Measurements from ENCODE around the gene PTGDS. TPM values are rescaled to one million over a fixed set of nuclear protein-coding genes. Genes with fewer than 3 reads are reported as not detected.

PTGDS gene
- total and polyA plus RNA-seq, 10 of the 15 experiments (the other 5 are each of a cell fraction or from before 2014, with no cell fraction given): not detected

DNA sequence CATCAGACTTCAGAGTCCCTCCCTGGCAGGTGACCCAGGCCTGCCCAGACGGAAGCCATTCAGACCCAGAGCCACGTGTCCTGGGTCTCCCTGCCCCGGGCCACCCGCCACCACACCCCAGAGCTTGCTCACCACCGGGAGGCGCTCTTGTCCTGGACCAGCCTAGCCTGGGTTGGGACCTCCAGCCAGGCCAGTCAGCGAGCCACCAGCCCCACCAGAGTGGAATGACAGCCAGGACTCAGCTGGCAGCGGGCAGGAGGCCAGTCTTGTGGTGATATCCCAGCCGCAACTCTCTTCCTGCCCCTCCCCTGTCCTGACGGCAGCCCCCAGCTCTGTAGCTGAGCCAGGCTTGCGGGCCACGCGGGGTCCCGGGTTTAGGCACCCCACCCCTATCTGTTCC lies 1.7 kb upstream of the PTGDS start (continued):
- TF ChIP-seq, protein P1, sequence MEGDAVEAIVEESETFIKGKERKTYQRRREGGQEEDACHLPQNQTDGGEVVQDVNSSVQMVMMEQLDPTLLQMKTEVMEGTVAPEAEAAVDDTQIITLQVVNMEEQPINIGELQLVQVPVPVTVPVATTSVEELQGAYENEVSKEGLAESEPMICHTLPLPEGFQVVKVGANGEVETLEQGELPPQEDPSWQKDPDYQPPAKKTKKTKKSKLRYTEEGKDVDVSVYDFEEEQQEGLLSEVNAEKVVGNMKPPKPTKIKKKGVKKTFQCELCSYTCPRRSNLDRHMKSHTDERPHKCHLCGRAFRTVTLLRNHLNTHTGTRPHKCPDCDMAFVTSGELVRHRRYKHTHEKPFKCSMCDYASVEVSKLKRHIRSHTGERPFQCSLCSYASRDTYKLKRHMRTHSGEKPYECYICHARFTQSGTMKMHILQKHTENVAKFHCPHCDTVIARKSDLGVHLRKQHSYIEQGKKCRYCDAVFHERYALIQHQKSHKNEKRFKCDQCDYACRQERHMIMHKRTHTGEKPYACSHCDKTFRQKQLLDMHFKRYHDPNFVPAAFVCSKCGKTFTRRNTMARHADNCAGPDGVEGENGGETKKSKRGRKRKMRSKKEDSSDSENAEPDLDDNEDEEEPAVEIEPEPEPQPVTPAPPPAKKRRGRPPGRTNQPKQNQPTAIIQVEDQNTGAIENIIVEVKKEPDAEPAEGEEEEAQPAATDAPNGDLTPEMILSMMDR (IDR thresholded peaks at IDR 0.05 in 2 of 3, conservative IDR thresholded peaks at IDR 0.05 in 1 of 3; ENCODE audit: control insufficient read depth in 2 of 3, extremely low read depth in 1 of 3, insufficient read depth in 1 of 3, low read depth in 3 of 3, low read length in 3 of 3): peak in 2 of 3 experiments; percentile 7 to 17; a peak in 1 of 6 replicates

DNA sequence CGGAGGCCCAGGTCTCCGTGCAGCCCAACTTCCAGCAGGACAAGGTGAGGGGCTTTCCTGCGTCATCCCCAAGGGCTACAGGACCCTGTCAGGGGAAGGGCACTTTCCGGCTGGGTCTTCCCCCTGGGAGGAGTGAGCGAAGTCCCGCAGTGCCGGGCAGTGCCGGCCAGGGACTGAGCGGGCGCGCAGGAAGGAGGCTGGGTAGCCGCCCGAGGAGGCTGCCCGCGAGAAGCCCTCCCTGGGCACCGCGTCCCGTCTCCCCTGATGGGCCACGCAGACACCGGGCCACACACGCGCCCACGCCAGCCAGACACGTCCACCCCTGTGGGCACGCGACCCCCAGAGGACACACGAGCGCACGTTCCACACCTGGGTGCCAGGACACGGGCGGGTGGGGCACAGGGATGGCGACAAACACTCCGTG lies 357 bp downstream of the PTGDS start:
- Histone ChIP-seq H2AFZ (ENCODE audit: control insufficient read depth, low read depth, low read length) (no peak overlapping the region), H3K9ac (ENCODE audit: control insufficient read depth, insufficient read depth, low read length) (no peak overlapping the region), H3K4me1 (ENCODE audit: control insufficient read depth, insufficient read depth, low read length) (no peaks in the 10 kb centered on the region), H3K4me3 (no peak overlapping the region), H3K27ac (ENCODE audit: control insufficient read depth, insufficient read depth) (no peak overlapping the region), H3K4me2 (ENCODE audit: control insufficient read depth, insufficient read depth) (no peak overlapping the region), H3K36me3 (ENCODE audit: control insufficient read depth in 2 of 2, insufficient read depth in 2 of 2, low read length in 1 of 2) (no peaks in the 10 kb centered on the region), H4K20me1 (ENCODE audit: control insufficient read depth, insufficient read depth) (no peaks in the 10 kb centered on the region), H3K9me3 (replicated peaks; ENCODE audit: control insufficient read depth, insufficient read depth, low read length) (no peaks in the 10 kb centered on the region), H3K27me3 (replicated peaks in 1 of 2; ENCODE audit: control insufficient read depth in 2 of 2, insufficient read depth in 2 of 2, low read length in 1 of 2) (no peaks in the 10 kb centered on the region; a peak in 2 of 4 replicates), H3K79me2 (ENCODE audit: control insufficient read depth, insufficient read depth, low read length) (no peaks in the 10 kb centered on the region)
- intact Hi-C loops (cut with micrococcal nuclease; ENCODE audit: unreplicated experiment) (no loop called here), in situ Hi-C loops (cut with MboI) (no loop called here)
- DNase-seq (ENCODE audit: low read depth, low spot score) (no peak), ATAC-seq (no peak), FAIRE-seq (no peak)
- ChIA-PET CTCF (interaction anchor here (0.7 kb wide), 1 partner anchor 15 kb away, joined by 3 read pairs; no protein-coding TSS in a partner anchor), POLR2A (interaction anchor here (0.6 kb wide), 1 partner anchor 174 kb away, joined by 3 read pairs; no protein-coding TSS in a partner anchor), SMC1A (ENCODE audit: uncharacterized antibody, unreplicated experiment) (no interaction called here), RAD21 (ENCODE audit: unreplicated experiment) (no interaction called here)
- TF ChIP-seq RBBP5 (conservative IDR thresholded peaks at IDR 0.05) (no peak), ZNF274 (IDR thresholded peaks at IDR 0.05; ENCODE audit: insufficient read depth, insufficient read length) (no peak), PML (IDR thresholded peaks at IDR 0.05; ENCODE audit: low read length) (no peak), CHD1 (IDR thresholded peaks at IDR 0.05; ENCODE audit: low read depth, low read length) (no peak), RFX5 (IDR thresholded peaks at IDR 0.05; ENCODE audit: low read depth, low read length) (no peak), PAX5 (IDR thresholded peaks at IDR 0.05; ENCODE audit: borderline replicate concordance, low read depth, low read length) (no peak), TAF1 (IDR thresholded peaks at IDR 0.05; ENCODE audit: borderline replicate concordance, low read depth, low read length) (no peak), RCOR1 (conservative IDR thresholded peaks at IDR 0.05; ENCODE audit: low read depth, low read length) (no peak), EZH2 (IDR thresholded peaks at IDR 0.05; ENCODE audit: borderline replicate concordance, control insufficient read depth, low read depth, low read length) (no peak), SUPT20H (IDR thresholded peaks at IDR 0.05; ENCODE audit: borderline replicate concordance, control insufficient read depth, low read depth, low read length) (no peak), BRCA1 (IDR thresholded peaks at IDR 0.05; ENCODE audit: low read depth, low read length) (no peak), SREBF2 (IDR thresholded peaks at IDR 0.05; ENCODE audit: low read length) (no peak), BMI1 (IDR thresholded peaks at IDR 0.05; ENCODE audit: borderline replicate concordance) (no peak), NR2C2 (IDR thresholded peaks at IDR 0.05; ENCODE audit: borderline replicate concordance, control insufficient read depth, insufficient read length, low read depth) (no peak), HCFC1 (IDR thresholded peaks at IDR 0.05; ENCODE audit: low read length) (no peak), NBN (IDR thresholded peaks at IDR 0.05) (no peak)
- TF ChIP-seq, protein P2, sequence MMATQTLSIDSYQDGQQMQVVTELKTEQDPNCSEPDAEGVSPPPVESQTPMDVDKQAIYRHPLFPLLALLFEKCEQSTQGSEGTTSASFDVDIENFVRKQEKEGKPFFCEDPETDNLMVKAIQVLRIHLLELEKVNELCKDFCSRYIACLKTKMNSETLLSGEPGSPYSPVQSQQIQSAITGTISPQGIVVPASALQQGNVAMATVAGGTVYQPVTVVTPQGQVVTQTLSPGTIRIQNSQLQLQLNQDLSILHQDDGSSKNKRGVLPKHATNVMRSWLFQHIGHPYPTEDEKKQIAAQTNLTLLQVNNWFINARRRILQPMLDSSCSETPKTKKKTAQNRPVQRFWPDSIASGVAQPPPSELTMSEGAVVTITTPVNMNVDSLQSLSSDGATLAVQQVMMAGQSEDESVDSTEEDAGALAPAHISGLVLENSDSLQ (IDR thresholded peaks at IDR 0.05): no peak
- TF ChIP-seq, protein P3, sequence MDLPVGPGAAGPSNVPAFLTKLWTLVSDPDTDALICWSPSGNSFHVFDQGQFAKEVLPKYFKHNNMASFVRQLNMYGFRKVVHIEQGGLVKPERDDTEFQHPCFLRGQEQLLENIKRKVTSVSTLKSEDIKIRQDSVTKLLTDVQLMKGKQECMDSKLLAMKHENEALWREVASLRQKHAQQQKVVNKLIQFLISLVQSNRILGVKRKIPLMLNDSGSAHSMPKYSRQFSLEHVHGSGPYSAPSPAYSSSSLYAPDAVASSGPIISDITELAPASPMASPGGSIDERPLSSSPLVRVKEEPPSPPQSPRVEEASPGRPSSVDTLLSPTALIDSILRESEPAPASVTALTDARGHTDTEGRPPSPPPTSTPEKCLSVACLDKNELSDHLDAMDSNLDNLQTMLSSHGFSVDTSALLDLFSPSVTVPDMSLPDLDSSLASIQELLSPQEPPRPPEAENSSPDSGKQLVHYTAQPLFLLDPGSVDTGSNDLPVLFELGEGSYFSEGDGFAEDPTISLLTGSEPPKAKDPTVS (IDR thresholded peaks at IDR 0.05; ENCODE audit: low read depth, low read length): no peak
- WGBS (ENCODE audit: insufficient coverage, insufficient replicate concordance, low lambda C conversion rate, missing lambda C conversion rate): 67% methylated on average over 32 of the region's 33 CpGs
- no TSS peak for BruUV-seq (replicated peaks)
